Measurements from ENCODE around the gene ZNF701.
"Not testable (repeated sequence)": the region's sequence is repeated elsewhere in the genome, so short reads cannot be mapped to it uniquely, and the experiment has no call there.

Gene ZNF701

DNA sequence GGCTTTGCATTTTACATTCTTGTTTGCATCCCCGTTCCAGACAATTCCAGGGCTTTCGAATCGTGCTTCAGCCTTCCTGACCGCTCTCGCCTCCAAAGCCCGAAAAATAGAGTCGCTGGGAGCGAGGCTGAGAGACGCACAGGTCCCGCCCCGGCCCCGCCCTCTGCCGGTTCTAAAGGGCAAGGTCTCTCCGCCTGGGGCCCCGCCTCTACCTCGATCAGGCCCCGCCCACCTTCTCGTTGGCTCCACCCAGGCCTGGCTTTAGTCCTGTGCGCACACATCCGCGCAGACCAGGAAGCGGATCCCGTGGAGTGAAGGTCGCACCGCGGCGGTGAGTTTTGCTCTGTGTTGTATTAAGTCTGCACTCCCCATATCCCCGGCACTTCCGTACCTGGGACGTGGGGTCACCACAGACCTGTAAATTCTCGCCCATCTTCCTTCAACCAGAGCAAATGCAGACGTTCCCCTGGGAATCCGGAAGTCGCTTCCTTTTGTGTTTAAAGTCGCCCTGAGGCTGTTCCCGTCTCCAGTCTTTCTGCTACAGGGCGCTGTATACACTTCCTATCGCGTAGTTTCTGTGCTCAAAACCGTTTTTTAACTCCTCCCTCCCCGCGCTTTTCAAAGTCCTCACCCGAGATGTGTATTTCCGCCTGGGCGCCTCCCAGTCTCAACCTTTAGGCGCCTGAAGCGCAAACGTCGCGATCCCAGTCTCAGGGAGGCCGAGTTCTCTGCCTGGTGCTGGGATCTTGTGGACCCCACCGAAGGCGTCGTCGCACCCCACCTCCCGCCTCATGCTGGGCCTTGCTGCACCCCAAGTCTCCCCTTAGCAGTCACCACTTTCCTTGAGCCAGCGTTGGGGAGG lies at the start of gene ZNF701:
ZNF701 (plus strand) TSS at position 288 of the 862 bp plus-strand sequence. CDS start 3,861 bp downstream, outside the sequence.
- DNase-seq: no peak

DNA sequence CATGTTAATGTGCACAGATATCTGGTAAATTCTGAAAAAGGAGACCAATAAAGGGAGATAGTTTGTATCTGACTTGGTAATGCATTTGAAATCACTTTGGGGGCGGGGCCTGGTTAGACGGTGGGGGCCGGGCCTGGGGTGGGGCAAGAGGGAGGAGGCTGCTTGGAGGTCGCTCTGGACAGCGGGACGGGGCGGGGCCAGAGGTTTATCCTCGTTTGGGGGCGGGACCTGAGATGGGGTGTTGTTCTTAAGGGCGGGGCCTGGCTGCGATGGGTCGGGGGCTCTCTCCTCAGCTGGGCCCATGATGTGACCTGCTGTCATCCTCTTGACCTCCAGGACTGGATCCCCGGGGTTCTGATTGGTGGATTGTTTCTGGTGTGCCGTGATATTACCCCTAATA lies 47.5 kb upstream of the ZNF701 start:
- no peak for DNase-seq

DNA sequence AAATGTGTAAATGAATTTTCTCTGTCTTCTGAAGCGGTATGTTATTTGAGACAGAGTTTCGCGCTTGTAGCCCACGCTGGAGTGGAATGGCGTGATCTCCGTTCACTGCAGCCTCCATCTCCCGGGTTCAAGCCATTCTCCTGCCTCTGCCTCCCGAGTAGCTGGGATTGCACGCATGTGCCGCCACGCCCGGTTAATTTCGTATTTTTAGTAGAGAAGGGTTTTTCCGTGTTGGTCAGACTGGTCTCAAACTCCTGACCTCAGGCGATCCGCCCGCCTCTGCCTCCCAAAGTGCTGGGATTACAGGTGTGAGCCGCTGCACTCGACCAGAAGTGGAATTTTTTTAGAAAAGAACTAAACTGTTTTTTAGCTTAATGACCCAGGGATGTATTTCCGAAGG lies 46.0 kb upstream of the ZNF701 start:
- no peak for DNase-seq

DNA sequence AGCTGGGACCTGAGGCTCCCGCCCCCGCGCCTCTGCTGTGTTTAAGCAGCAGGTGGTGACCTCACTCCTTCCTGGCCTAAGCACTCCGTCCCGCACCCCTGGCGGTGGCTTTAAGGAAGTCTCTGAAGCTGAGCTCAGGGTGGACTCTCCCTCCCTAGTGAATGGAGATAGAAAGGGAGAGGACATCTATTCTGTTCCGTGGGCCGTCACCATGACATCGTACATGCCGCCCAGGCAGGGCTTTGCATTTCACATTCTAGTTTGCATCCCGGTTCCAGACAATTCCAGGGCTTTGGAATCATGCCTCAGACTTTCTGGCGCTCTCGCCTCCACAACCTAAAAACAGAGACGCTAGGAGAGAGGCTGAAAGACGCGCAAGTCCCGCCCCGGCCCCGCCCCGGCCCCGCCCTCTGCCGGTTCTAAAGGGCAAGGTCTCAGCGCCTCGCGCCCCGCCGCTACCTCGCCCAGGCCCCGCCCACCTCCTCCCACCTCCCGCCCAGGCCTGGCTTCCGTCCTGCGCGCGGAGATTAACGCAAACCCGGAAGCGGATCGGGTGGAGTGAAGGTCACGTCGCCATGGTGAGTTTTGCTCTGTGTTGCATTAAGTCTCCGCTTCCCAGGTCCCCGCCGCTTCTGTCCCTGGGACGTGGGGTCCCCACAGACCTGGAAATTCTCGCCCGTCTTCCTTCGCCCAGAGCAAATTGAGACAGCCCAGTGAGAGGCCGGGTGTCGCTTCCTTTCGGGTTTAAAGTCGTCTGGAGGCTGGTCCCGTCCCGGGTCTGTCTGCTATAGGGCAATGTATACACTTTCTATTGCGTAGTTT lies 42.7 kb upstream of the ZNF701 start, which contains the start of gene ZNF808:
ZNF808 (plus strand) TSS at position 535 of the 822 bp plus-strand sequence. CDS start 15,617 bp downstream, outside the sequence.
- DNase-seq: peak; percentile 72

DNA sequence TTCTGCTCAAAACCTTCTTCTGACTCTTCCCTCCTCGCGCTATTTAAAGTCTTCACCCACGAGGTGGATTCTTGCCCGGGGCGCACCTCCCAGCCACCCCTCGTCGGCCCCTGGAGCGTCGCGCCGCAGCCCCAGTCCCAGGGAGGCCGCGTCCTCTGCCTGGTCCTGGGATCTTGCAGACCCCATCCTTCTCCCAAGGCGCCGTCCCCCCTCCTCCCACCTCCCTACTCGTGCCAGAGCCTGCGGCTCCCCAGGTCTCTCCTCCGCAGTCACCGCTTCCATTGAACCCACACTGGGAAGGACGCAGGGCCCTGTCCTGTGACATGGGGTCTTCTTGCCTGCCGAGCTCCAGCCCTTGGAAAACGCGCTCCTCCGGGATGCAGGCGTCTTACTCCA lies 42.1 kb upstream of the ZNF701 start:
- no peak for DNase-seq

DNA sequence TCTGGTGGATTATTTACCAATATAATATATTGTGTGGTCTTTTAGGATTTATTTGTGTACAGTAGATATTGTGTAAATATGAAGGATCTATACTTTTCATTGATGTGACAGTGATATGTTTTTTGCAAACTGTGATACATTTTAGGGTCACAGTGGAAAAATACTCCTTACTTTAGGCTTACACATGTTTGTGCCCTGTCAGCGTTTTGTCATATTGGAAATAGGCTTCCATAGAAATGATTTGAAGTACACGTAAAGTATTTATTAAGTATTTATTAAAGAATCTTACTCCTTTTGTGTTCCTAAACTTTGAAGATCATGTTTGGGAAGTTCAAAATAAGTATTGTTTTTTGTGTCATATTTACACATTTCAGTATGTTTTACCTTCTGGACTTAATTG lies 37.6 kb upstream of the ZNF701 start:
- no peak for DNase-seq

DNA sequence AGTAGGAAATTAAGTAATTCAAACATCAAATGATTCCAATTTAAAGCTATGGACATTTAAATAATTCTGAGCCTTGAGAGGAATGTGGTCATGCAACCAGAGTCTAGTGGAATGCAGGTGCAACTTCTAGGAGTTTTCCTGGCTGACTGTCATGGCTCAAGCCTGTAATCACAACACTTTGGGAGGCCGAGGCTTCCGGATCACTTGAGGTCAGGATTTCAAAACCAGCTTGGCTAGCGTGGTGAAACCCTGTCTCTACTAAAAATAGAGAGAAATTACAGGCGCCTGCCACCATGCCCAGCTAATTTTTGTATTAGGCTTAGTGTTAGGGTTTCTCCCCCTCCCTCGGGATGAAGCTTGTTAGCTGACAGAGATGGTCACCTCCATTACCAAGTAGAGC lies 36.2 kb upstream of the ZNF701 start:
- DNase-seq: no peak

DNA sequence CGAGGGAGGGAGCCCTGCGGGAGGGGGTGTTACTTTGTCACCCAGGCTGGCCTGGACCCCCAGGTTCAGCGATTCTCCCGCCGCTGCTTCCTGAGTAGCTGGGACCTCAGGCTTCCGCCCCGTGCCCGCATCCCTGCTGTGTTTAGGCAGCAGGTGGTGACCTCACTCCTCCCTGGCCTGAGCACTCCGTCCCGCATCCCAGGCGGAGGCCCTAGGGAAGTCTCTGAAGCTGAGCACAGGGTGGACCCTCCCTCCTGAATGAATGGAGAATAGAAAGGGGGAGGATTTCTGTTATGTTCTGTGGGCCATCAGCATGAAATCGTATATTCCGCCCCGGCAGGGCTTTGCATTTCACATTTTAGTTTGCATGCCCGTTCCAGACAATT lies 34.7 kb upstream of the ZNF701 start:
- DNase-seq: not testable (repeated sequence)

DNA sequence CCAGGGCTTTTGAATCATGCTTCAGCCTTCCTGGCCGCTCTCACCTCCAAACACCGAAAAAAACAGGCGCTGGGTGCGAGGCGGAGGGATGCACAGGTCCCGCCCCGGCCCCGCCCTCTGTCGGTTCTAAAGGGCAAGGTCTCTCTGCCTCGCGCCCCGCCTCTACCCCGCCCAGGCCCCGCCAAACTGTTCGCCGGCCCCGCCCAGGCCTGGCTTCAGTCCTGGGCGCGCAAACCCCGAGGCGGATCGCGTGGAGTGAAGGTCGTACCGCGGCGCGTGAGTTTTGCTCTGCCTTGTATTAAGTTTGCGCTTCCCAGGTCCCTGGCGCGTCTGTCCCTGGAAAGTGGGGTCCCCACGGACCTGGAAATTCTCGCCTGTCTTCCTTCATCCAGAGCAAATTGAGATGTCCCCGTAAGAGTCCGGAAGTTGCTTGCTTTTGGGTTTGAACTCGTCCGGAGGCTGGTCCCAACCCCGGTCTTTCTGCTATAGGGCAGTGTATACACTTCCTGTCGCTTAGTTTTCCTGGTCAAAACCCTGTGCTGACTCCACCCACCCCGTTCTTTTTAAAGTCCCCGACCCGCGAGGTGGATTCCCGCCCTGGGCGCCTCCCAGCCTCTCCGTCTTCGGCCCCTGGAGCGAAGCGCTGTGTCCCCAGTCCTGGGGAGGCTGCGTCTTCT lies 34.2 kb upstream of the ZNF701 start:
- DNase-seq: no peak

DNA sequence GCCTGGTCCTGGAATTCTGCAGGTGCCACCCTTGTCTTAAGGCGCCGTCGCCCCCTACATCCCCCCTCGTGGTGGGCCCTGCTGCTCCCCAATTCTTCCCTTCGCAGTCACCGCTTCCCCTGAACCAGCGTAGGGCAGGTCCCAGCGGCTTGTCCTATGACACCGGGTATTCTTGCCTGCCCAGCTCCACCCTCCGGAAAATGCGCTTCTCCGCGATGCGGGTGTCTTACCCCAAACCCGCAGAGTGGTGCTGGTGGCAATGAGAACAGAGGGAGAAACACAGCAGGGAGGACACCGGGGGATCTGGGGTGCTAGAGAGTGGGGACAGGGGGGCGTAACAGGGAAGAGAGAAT lies 33.7 kb upstream of the ZNF701 start:
- DNase-seq: no peak

DNA sequence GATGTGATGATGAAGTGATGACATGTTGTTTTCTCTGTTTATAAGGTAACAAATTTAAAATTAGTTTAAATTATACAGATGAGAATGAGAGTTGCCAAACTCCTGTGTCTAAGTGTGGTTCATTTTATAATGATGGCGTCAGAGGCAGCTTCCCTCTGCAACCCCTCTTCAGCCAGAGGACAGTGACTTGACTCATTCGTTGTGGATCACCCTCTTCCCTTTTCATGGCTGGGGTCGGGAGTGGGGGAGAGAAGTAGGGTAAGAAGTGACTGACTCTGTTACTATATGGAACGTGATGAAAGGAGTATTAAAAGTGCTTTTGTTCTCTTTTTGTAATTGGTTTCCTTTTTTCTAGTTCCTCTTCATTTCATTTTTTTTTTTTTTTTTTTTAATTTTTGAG lies 31.3 kb upstream of the ZNF701 start:
- DNase-seq: not testable (repeated sequence)

DNA sequence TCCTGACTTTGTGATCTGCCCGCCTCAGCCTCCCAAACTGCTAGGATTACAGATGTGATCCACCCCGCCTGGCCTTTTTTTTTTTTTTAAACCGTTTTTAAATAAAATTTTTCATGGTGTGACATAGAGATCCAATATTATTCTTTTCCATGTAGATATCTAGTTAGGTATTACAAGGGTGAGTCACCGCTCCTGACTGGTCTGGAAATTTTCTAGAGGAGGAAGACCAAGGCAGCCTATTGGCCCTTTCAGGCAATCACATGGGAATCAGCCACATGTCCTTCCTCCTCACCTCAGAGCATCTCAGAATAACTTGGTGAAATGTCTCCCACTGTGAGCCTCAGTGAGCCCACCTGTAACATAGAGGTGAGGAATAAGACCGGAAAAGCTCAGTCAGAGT lies 28.9 kb upstream of the ZNF701 start:
- not testable (repeated sequence) for DNase-seq

DNA sequence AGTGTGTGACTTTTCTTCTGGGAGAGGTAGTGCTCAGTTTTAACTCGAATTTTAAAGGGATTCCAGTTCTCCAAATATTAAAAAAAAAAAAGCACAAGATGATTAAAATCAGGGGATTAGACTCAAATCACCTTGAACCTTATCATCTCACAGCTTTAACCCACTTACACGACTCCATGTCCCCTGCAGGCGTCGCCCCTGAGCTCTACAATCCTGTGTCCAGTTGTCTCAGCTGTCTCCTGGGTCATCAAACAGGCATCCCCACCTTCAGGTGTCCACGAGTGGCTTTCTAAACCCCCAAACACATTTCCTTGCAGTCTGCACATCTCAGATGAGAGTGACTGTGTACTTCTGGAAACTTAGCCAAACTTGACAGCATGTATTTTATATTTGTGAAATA lies 28.5 kb upstream of the ZNF701 start:
- no peak for DNase-seq

DNA sequence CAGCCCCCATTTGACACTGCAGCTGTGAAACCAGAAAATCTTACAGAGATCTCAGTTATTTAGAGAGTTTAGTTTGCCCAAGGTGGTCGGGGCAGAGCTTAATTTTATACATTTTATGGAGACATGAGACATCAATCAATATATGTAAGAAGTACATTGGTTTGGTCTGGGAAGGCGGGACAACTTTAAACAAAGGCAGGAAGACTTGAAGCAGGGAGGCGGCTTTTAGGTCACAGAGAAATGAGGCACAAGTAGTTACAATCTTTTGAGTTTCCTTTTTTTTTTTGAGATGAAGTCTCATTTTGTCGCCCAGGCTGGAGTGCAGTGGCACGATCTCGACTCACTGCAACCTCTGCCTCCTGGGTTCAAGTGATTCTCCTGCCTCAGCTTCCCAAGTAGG lies 27.5 kb upstream of the ZNF701 start:
- not testable (repeated sequence) for DNase-seq

DNA sequence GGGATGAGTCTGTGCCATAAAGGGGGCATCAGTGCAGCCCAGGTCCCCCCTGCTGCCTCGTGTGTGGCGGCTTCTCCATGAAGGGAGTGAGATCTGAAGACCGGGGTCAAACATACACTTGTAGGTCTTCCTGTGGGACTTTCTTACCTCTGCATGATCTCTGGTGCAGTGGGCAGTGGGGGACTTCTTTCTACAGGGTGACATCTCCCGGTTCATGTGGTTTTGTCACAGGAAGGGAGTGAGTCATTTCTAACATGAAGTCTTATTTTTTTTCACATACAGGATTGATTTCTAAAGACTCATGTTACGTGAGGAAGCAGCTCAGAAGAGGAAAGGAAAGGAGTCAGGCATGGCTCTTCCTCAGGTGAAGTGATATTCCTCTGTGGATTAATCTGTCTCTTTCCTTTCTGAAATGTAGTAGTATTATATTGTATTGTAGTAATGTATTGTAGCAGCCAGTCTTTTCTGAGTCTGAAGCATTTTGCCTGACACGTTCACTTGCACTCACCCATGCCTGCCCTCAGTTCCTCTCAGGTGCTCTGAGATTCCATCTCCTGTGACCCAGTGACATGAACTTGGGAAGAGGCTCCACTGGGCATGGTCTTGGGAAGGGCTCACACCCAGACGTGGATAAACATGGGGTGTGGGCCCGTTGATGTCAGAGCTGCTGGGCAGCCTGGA lies 27.0 kb upstream of the ZNF701 start:
- DNase-seq: peak; percentile 1

DNA sequence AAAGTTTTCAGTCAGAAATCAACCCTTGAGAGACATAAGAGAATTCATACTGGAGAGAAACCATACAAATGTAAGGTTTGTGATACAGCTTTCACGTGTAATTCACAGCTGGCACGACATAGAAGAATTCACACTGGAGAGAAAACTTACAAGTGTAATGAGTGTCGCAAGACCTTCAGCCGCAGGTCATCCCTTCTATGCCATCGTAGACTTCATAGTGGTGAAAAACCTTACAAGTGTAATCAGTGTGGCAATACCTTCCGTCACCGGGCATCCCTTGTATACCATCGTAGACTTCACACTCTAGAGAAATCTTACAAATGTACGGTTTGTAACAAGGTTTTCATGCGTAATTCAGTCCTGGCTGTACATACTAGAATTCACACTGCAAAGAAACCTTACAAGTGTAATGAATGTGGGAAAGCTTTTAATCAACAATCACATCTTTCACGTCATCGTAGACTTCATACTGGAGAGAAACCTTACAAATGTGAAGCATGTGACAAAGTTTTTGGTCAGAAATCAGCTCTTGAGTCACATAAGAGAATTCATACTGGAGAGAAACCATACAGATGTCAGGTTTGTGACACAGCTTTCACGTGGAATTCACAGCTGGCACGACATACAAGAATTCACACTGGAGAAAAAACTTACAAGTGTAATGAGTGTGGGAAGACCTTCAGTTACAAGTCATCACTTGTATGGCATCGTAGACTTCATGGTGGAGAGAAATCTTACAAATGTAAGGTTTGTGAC lies 15.7 kb upstream of the ZNF701 start:
- DNase-seq: no peak

DNA sequence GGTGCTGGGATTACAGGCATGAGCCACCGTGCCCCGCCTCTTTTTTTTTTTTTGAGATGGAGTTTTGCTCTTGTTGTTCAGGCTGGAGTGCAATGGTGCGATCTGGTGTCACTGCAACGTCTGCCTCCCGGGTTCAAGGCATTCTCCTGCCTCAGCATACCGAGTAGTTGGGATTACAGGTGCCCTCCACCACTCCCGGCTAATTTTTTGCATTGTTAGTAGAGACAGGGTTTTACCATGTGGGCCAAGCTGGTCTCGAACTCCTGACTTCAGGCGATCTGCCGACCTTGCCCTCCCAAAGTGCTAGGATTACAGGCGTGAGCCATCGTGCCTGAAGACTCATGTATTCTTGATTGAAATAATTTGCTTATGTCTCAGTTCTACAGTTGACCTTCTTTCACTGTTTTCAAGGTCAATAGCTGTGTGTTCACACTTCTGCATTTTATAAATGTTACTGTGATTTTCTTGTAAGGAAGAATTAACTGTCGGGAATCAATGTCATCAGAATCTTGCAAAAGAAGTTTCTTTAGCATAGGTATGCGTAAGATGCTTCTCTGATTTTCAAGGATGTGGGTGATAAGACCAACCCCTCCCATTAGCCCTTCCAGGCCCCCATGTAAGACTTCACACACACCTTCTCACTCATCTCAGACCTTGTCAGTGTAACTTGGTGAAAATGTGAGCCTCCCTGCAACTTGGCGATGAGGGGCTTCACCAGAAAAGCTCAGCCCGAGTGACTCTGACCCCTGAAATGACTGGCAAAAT lies 12.7 kb upstream of the ZNF701 start:
- DNase-seq: no peak

DNA sequence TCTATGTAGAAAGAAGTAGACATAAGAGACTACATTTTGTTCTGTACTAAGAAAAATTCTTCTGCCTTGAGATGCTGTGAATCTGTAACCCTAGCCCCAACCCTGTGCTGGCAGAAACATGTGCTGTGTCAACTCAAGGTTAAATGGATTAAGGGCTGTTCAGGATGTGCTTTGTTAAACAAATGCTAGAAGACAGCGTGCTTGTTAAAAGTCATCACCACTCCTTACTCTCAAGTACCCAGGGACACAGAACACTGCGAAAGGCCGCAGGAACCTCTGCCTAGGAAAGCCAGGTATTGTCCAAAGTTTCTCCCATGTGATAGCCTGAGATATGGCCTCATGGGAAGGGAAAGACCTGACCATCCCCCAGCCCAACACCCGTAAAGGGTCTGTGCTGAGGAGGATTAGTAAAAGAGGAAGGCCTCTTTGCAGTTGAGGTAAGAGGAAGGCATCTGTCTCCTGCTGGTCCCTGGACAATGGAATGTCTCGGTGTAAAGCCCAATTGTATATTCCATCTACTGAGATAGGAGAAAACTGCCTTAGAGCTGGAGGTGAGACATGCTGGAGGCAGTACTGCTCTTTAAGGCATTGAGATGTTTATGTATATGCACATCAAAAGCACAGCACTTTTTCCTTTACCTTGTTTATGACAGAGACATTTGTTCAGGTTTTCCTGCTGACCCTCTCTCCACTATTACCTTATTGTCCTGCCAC lies 11.2 kb upstream of the ZNF701 start:
- not testable (repeated sequence) for DNase-seq

DNA sequence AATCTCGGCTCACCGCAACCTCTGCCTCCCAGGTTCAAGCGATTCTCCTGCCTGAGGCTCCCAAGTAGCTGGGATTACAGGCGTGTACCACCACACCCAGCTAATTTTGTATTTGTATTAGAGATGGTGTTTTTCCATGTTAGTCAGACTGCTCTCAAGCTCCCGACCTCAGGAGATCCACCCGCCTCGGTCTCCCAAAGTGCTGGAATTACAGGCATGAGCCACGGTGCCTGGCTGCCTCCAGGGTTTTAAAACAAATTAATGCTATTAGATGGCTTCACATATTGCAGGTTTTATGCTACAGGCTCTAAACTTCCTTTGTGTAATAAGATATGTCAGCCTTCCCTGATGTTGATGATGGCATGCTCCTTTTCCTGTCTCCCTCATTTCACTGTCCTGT lies 8.5 kb upstream of the ZNF701 start:
- DNase-seq: not testable (repeated sequence)

DNA sequence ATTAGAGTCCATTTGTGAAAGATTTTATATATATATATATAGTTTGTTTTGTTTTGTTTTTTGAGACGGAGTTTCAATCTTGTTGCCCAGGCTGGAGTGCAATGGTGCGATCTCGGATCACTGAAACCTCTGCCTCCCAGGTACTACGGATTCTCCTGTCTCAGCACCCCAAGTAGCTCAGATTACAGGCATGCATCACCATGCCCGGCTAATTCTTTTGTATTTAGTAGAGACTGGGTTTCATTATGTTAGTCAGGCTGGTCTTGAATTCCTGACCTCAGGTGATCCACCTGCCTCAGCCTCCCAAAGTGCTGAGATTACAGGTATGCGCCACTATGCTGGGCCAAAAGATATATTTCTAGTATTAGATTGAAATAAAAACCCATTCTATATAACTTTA lies 4.0 kb upstream of the ZNF701 start:
- DNase-seq: no peak

DNA sequence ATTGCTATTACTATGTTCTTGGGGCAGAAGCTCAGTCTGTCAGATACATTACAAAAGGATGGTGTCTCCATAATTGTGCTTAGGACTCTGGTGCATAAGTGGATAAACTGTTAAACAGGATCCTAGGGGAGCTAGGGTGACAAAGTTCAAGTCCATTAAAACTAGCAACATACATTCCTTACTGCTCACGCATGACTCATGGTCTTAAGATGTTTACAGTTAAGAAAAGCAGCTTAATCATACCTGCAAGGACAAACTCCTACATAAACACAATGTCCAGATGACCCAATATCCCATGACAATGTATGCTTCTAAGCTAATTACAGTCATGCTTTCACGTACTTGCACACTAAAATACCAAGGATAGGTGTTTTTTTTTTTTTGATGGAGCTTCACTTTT lies 3.5 kb upstream of the ZNF701 start:
- no peak for DNase-seq

Data from NK-92 treated with Interleukin-12 subunit alpha and Interleukin-12 subunit beta, amount 100 ng/mL, for 24 hours (cell line).